Hepatocyte (in vitro differentiated cells): ENCODE measurements around the gene PTPRT.

Experiments
- CTCF ChIP-seq: fragments of 200-600 bp; sonication (generic); IDR thresholded peaks from 2 replicates; pipeline ENCODE4 v1.5.1; 2016; ENCODE audit warnings: antibody characterized with exemption, mild to moderate bottlenecking; ENCODE audit not compliant: poor library complexity
- EZH2 ChIP-seq: fragments of 200-600 bp; sonication (generic); IDR thresholded peaks from 2 replicates; pipeline ENCODE4 v1.6.1; 2016; ENCODE audit warnings: antibody characterized with exemption, mild to moderate bottlenecking, borderline replicate concordance

GRCh38 chr20:42098418-42098817 lies 1091.3 kb downstream of the PTPRT start:
- TF ChIP-seq CTCF: no peak
- TF ChIP-seq EZH2: no peak
